NCI-H446 (cell line): ENCODE measurements around the gene GLT8D2.

ENCODE experiments used
- DNase-seq, 2 experiments: peaks; one replicate each; lab custom pipeline; 2025; lab: John Stamatoyannopoulos, UW

GLT8D2 gene

GRCh38 chr12:103952497-103952896 is 97.5 kb downstream of the GLT8D2 start:
- no peak for DNase-seq

GRCh38 chr12:103948746-103949406 is 101.1 kb downstream of the GLT8D2 start:
- DNase-seq, result no peak

GRCh38 chr12:103947871-103948555 is 102.0 kb downstream of the GLT8D2 start:
- DNase-seq, result no peak

- no peak for DNase-seq
These were observed 105.0 kb downstream of the GLT8D2 start for GRCh38 chr12:103944964-103945363.
